GM21447 (cell line): ENCODE results near the gene SERPINI1.
"Not testable (repeated sequence)": the region's sequence is repeated elsewhere in the genome, so short reads cannot be mapped to it uniquely, and the experiment has no call there.

Experiments
- ATAC-seq: cut with Tn5 transposase; IDR thresholded peaks from one replicate; pipeline ENCODE4 v1.9.1; 2021; ENCODE audit not compliant: unreplicated experiment

SERPINI1 gene

GRCh38 chr3:167785790-167786189 is 50.3 kb downstream of the SERPINI1 start:
- no peak for ATAC-seq

- ATAC-seq: no peak
These were observed 51.9 kb downstream of the SERPINI1 start for GRCh38 chr3:167787440-167787839.

GRCh38 chr3:167798443-167798842 is 62.9 kb downstream of the SERPINI1 start:
- ATAC-seq: peak; percentile 74

GRCh38 chr3:167808910-167809309 is 73.4 kb downstream of the SERPINI1 start:
- ATAC-seq: no peak

- no peak for ATAC-seq
These were observed 74.7 kb downstream of the SERPINI1 start for GRCh38 chr3:167810236-167810635.

GRCh38 chr3:167811031-167811430 is 75.5 kb downstream of the SERPINI1 start:
- no peak for ATAC-seq

GRCh38 chr3:167813169-167814123 is 77.9 kb downstream of the SERPINI1 start:
- no peak for ATAC-seq

GRCh38 chr3:167814441-167814951 is 79.0 kb downstream of the SERPINI1 start:
- no peak for ATAC-seq

- ATAC-seq: no peak
These were observed 81.4 kb downstream of the SERPINI1 start for GRCh38 chr3:167816953-167817352.

- ATAC-seq: no peak
These were observed 84.8 kb downstream of the SERPINI1 start for GRCh38 chr3:167820102-167820865.

GRCh38 chr3:167821248-167821805 is 85.8 kb downstream of the SERPINI1 start:
- no peak for ATAC-seq

- no peak for ATAC-seq
These were observed 88.2 kb downstream of the SERPINI1 start for GRCh38 chr3:167823738-167824137.

- not testable (repeated sequence) for ATAC-seq
These were observed 92.1 kb downstream of the SERPINI1 start for GRCh38 chr3:167827588-167827987.

GRCh38 chr3:167829071-167829470 is 93.5 kb downstream of the SERPINI1 start:
- no peak for ATAC-seq

GRCh38 chr3:167830007-167830406 is 94.5 kb downstream of the SERPINI1 start:
- ATAC-seq: no peak

- ATAC-seq: no peak
These were observed 99.8 kb downstream of the SERPINI1 start for GRCh38 chr3:167835359-167835758.

GRCh38 chr3:167835953-167836352 is 100.4 kb downstream of the SERPINI1 start:
- no peak for ATAC-seq

- ATAC-seq: no peak
These were observed 101.9 kb downstream of the SERPINI1 start for GRCh38 chr3:167837466-167837865.

GRCh38 chr3:167839460-167840134 is 104.1 kb downstream of the SERPINI1 start:
- no peak for ATAC-seq

GRCh38 chr3:167840247-167840646 is 104.7 kb downstream of the SERPINI1 start:
- ATAC-seq: no peak

- no peak for ATAC-seq
These were observed 108.0 kb downstream of the SERPINI1 start for GRCh38 chr3:167843481-167843880.
